ENCODE results near the gene CLSTN1. TPM values are rescaled to one million over a fixed set of nuclear protein-coding genes. Genes with fewer than 3 reads are reported as not detected.

The CLSTN1 gene
- total RNA-seq, 1 donor from 2014 or later = 181 TPM

GRCh38 chr1:9860887-9861286, 37.1 kb upstream of the CLSTN1 start:
- Histone ChIP-seq H3K36me3 (ENCODE audit: insufficient read depth, low read length) (no peaks in the 10 kb centered on the region), H3K27me3 (ENCODE audit: insufficient read depth, low read length) (no peaks in the 10 kb centered on the region), H3K4me3 (ENCODE audit: insufficient read depth, low read depth, low read length) (no peak overlapping the region), H3K4me2 (ENCODE audit: low read length) (no peak overlapping the region), H3K9ac (ENCODE audit: low read length) (no peak overlapping the region), H3K79me2 (ENCODE audit: insufficient read depth, low read length) (no peaks in the 10 kb centered on the region), H3K4me1 (ENCODE audit: insufficient read depth, low read length) (peaks cover 17% of the 10 kb centered on the region), H3K9me3 (ENCODE audit: insufficient read depth, low read depth, low read length) (no peaks in the 10 kb centered on the region), H4K20me1 (ENCODE audit: insufficient read depth, low read length) (peaks cover 3% of the 10 kb centered on the region), H3K27ac (ENCODE audit: low read depth, low read length) (no peak overlapping the region), H2AFZ (ENCODE audit: low read depth, low read length) (no peak overlapping the region)
- Mint-ChIP-seq H3K9me3 (ENCODE audit: unreplicated experiment) (no peaks in the 10 kb centered on the region), H3K4me1 (ENCODE audit: low read depth, unreplicated experiment) (peaks cover 20% of the 10 kb centered on the region), H3K4me3 (ENCODE audit: unreplicated experiment) (no peak overlapping the region), H3K27me3 (ENCODE audit: low read depth, unreplicated experiment) (no peaks in the 10 kb centered on the region), H3K36me3 (ENCODE audit: low read depth, unreplicated experiment) (peaks cover 25% of the 10 kb centered on the region), H3K27ac (ENCODE audit: unreplicated experiment) (no peak overlapping the region)
- no peak for TF ChIP-seq EZH2 (IDR thresholded peaks at IDR 0.05; ENCODE audit: insufficient read depth, low read length)
- TF ChIP-seq, protein P1, sequence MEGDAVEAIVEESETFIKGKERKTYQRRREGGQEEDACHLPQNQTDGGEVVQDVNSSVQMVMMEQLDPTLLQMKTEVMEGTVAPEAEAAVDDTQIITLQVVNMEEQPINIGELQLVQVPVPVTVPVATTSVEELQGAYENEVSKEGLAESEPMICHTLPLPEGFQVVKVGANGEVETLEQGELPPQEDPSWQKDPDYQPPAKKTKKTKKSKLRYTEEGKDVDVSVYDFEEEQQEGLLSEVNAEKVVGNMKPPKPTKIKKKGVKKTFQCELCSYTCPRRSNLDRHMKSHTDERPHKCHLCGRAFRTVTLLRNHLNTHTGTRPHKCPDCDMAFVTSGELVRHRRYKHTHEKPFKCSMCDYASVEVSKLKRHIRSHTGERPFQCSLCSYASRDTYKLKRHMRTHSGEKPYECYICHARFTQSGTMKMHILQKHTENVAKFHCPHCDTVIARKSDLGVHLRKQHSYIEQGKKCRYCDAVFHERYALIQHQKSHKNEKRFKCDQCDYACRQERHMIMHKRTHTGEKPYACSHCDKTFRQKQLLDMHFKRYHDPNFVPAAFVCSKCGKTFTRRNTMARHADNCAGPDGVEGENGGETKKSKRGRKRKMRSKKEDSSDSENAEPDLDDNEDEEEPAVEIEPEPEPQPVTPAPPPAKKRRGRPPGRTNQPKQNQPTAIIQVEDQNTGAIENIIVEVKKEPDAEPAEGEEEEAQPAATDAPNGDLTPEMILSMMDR (IDR thresholded peaks at IDR 0.05; ENCODE audit: insufficient read depth, low read depth, low read length) = no peak
- no peak for FAIRE-seq
- DNase-seq (ENCODE audit: low read depth) = no peak

DNA sequence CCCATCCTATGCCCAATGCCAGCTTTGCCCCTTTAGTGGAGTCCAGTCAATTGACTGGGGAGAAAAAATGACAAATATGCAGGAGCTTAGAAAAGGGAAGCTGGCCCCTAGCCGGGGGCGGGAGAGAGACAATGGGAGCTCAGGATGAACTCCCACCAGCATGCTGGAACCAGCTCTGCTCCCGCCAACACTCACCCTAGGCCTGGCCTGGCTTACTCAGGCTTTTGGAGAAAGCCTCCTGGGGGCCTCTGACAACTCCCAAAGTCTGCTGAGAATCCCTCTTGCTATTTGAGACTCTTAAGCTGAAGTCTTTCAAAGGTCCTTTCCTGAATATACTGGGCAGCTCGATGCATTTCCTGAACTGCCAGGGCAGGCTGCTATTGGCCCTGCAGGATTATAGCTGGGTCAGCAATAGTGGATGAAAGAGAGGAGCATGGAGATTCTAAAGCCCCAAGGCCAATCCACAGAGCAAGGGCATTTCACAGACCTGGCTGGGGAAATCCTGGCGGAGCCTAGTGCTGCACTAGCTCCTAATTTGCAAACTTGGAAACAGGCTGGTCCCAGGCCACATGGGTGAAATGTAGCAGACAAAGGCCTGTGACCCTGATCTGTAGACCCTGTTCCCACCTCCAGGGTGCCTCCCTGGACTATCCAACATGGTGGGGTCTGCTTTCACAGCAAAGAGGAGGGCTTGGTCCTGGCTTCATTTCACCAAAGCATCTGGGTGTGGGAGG, 35.7 kb upstream of the CLSTN1 start:
- Mint-ChIP-seq H3K4me1 (ENCODE audit: low read depth, unreplicated experiment) (peaks cover 16% of the 10 kb centered on the region), H3K4me3 (ENCODE audit: unreplicated experiment) (no peak overlapping the region), H3K27me3 (ENCODE audit: low read depth, unreplicated experiment) (no peaks in the 10 kb centered on the region), H3K36me3 (ENCODE audit: low read depth, unreplicated experiment) (peaks cover 28% of the 10 kb centered on the region), H3K27ac (ENCODE audit: unreplicated experiment) (peak overlapping the region; percentile 53), H3K9me3 (ENCODE audit: unreplicated experiment) (no peaks in the 10 kb centered on the region)
- H4K20me1 ChIP-seq (ENCODE audit: insufficient read depth, low read length) = peaks cover 3% of the 10 kb centered on the region
- H3K4me3 ChIP-seq (ENCODE audit: insufficient read depth, low read depth, low read length) = no peak overlapping the region
- FAIRE-seq (no peak), DNase-seq (ENCODE audit: low read depth) (no peak)
- no peaks in the 10 kb centered on the region for H3K79me2 ChIP-seq (ENCODE audit: insufficient read depth, low read length)
- H3K27ac ChIP-seq (ENCODE audit: low read depth, low read length) = no peak overlapping the region
- H3K36me3 ChIP-seq (ENCODE audit: insufficient read depth, low read length) = no peaks in the 10 kb centered on the region
- H3K27me3 ChIP-seq (ENCODE audit: insufficient read depth, low read length) = no peaks in the 10 kb centered on the region
- no peak overlapping the region for H3K4me2 ChIP-seq (ENCODE audit: low read length)
- peaks cover 8% of the 10 kb centered on the region for H3K4me1 ChIP-seq (ENCODE audit: insufficient read depth, low read length)
- H3K9ac ChIP-seq (ENCODE audit: low read length) = no peak overlapping the region
- no peak overlapping the region for H2AFZ ChIP-seq (ENCODE audit: low read depth, low read length)
- no peaks in the 10 kb centered on the region for H3K9me3 ChIP-seq (ENCODE audit: insufficient read depth, low read depth, low read length)
- TF ChIP-seq, protein P1 (IDR thresholded peaks at IDR 0.05; ENCODE audit: insufficient read depth, low read depth, low read length) = no peak
- no peak for TF ChIP-seq EZH2 (IDR thresholded peaks at IDR 0.05; ENCODE audit: insufficient read depth, low read length)

Data from astrocyte (in vitro differentiated cells and primary cell).